ENCODE data around the gene PEX11B.

The PEX11B gene

GRCh38 chr1:145877923-145878486 is 40.5 kb downstream of the PEX11B start:
- no peak for DNase-seq (ENCODE audit: low read depth in 2 of 3, low spot score in 2 of 3)

DNA sequence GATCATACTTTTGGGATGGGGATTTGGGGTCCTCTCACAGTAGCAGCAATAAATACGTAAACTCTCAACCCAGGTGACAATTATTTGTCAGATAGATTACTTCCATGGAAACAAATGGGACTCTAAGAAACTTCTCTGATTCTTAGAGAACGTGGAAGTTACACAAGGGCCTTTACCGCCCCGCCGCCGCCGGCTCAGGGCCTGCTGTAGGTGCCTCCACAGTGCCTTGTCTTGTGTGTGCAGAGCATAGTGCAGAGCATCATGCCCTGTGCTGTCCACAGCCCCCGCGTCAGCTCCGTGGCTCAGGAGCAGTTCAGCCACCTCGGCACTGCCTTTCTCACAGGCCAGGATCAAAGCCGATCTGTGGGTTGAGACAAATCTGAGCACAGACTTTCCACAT is 43.9 kb downstream of the PEX11B start:
- DNase-seq (ENCODE audit: low read depth in 2 of 3, low spot score in 2 of 3) = no peak

DNA sequence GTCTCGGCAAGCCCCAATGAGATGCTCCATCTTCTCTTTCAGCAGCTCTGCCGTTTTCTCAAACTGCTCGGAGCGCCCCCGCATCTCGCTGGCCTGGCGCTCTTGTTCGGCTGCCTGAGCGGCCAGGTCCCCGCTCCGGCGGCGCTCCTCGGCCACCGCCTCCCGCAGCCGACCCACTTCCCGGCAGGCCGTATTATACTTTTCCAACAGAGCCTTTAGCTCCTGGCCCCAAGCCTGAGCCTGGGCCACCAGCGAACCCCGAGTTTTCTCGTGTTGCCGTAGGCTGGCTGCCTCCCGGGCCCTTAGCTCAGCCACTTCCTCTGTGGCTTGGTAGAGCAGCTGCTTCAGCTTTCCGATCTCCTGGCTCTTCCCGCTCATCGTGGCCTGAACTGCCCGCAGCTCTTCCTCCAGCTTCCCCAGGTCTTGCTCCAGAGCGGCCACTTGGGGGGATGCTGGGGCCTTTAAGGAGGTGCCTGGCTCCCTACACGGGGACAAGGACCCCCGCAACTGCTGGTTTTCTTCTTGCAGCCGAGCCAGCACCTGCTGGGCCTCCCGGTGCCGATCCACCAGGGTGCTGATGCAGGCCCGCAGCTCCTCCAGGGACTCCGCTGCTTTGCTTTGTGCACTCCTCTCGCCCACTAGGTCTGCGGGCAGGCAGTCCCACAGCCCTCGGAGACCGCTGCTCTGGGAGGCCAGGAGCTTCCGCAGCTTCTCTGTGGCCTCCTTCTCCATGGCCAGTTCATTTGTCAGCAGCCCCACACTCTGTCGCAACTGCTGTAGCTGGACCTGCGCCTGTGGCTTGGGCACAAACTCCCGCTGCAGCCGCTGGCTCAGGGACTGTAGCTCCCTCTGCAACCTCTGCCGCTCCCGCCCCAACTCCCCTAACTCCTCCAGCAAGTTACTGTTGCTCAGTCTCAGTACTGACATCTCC is 46.3 kb downstream of the PEX11B start:
- no peak for DNase-seq (ENCODE audit: low read depth in 2 of 3, low spot score in 2 of 3)

DNA sequence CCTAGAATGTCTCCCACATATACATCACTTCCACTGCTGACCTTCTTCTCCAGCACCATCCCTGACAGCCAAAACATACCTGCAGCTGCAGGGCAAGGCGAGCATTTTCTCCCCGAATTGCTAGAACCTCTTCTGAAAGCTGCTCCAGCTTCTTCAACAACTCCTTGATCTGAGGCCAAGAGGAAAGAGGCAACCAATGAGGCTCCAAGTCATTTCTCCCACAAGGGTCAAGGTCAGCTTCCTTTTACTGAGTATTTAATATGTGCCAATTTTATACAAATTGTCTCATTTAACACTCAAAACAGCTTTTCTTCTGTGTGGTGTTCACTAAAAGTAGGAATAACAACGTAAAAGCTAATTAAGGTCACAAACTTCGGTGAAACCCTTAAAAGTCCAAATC is 50.3 kb downstream of the PEX11B start:
- DNase-seq (ENCODE audit: low read depth in 2 of 3, low spot score in 2 of 3) = no peak

GRCh38 chr1:145863282-145864018 is 55.1 kb downstream of the PEX11B start:
- DNase-seq (ENCODE audit: low read depth in 2 of 3, low spot score in 2 of 3) = no peak
